SK-N-SH treated with all-trans-retinoic acid at 6 μM for 48 hours (cell line): ENCODE results near the gene COG4.

Source experiments
- ARNTL ChIP-seq: fragments of 450-650 bp; formaldehyde crosslinking; IDR thresholded peaks from 2 replicates; pipeline ENCODE4 v1.5.0; 2020; ENCODE audit warnings: low read depth, mild to moderate bottlenecking, moderate library complexity, borderline replicate concordance
- CREB5 ChIP-seq: fragments of 250-450 bp; sonication (Bioruptor Pico); IDR thresholded peaks from 2 replicates; pipeline ENCODE4 v1.5.1; 2020; ENCODE audit warnings: low read depth, mild to moderate bottlenecking, moderate library complexity
- CSDC2 ChIP-seq: fragments of 250-450 bp; sonication (Bioruptor Pico); IDR thresholded peaks from 2 replicates; pipeline ENCODE4 v1.5.0; 2020; ENCODE audit warnings: mild to moderate bottlenecking, moderate library complexity
- OSR1 ChIP-seq: fragments of 250-450 bp; sonication (Bioruptor Pico); IDR thresholded peaks from 2 replicates; pipeline ENCODE4 v1.8.0; 2022; ENCODE audit warnings: moderate library complexity, mild to moderate bottlenecking, inconsistent platforms
- PATZ1 ChIP-seq: fragments of 250-450 bp; sonication (Bioruptor Pico); IDR thresholded peaks from 2 replicates; pipeline ENCODE4 v1.8.0; 2020; ENCODE audit warnings: mild to moderate bottlenecking, moderate library complexity, borderline replicate concordance
- PPARA ChIP-seq: fragments of 250-450 bp; sonication (Bioruptor Pico); IDR thresholded peaks from 2 replicates; pipeline ENCODE4 v1.5.0; 2020; ENCODE audit warnings: mild to moderate bottlenecking, borderline replicate concordance
- RARB ChIP-seq: fragments of 250-450 bp; sonication (Bioruptor Pico); IDR thresholded peaks from 2 replicates; pipeline ENCODE4 v1.8.0; 2021; ENCODE audit warnings: mild to moderate bottlenecking, moderate library complexity
- TCF4 ChIP-seq: fragments of 250-450 bp; sonication (Bioruptor Pico); IDR thresholded peaks from 2 replicates; pipeline ENCODE4 v1.8.0; 2021; ENCODE audit warnings: mild to moderate bottlenecking, moderate library complexity, borderline replicate concordance
- ZC3H10 ChIP-seq: fragments of 250-450 bp; sonication (Bioruptor Pico); IDR thresholded peaks from 2 replicates; pipeline ENCODE4 v1.5.1; 2021; ENCODE audit warnings: mild to moderate bottlenecking, moderate library complexity
- ZNF8 ChIP-seq: fragments of 450-650 bp; formaldehyde crosslinking; IDR thresholded peaks from 2 replicates; pipeline ENCODE4 v1.5.0; 2020; ENCODE audit warnings: mild to moderate bottlenecking, moderate library complexity

GRCh38 chr16:70432723-70433457 lies 90.5 kb downstream of the COG4 start:
- TF ChIP-seq CSDC2 (CRISPR knock-in tag), result no peak
- TF ChIP-seq RARB (CRISPR knock-in tag), result no peak
- TF ChIP-seq TCF4 (CRISPR knock-in tag), result no peak
- TF ChIP-seq ZNF8 (CRISPR knock-in tag), result no peak
- TF ChIP-seq OSR1 (CRISPR knock-in tag), result no peak
- TF ChIP-seq PATZ1 (CRISPR knock-in tag), result no peak
- TF ChIP-seq ZC3H10 (CRISPR knock-in tag), result no peak
- TF ChIP-seq ARNTL (CRISPR knock-in tag), result no peak
- no peak for TF ChIP-seq CREB5 (CRISPR knock-in tag)
- no peak for TF ChIP-seq PPARA
